ENCODE data around the gene CCDC38. TPM values are rescaled to one million over a fixed set of nuclear protein-coding genes. Genes with fewer than 3 reads are reported as not detected.

The CCDC38 gene
- total and polyA plus RNA-seq, 11 donors: 0.03 to 0.20 (median 0.08) TPM; not detected in 8

- peaks cover 0 to 28% (median 26%) of the 10 kb centered on the region in 9 donors for H3K36me3 ChIP-seq
- H3K27ac ChIP-seq: peak within 1 kb of the TSS in 11 of 12 donors; percentile 3 to 82 (median 58)
- H3K9me3 ChIP-seq: peaks cover 0 to 4% (median 0%) of the 10 kb centered on the region in 12 donors
- peaks cover 0 to 28% (median 16%) of the 10 kb centered on the region in 12 donors for H3K4me1 ChIP-seq
- H3K27me3 ChIP-seq: peaks cover 0 to 4% (median 0%) of the 10 kb centered on the region in 9 donors
- 0 to 1% (median 1%) methylated on average over 52 to 54 of the region's 54 CpGs for WGBS, 4 donors
- intact Hi-C loops (cut with DNase I): no loop called here
- TF ChIP-seq POLR2A (IDR thresholded peaks at IDR 0.05) (peak in 1 of 2 donors; percentile 53), CTCF (IDR thresholded peaks at IDR 0.05) (peak in 4 of 12 donors; percentile 9 to 31 (median 20))
- ATAC-seq (peak; percentile 99 to 100 (median 100)), DNase-seq (peak; percentile 93 to 96 (median 94))
- peak within 1 kb of the TSS; percentile 49 to 91 (median 82) for H3K4me3 ChIP-seq
Observed at GRCh38 chr12:95858451-95859343, 83.7 kb downstream of the CCDC38 start, which contains the start of gene SNRPF. Gene SNRPF (plus strand): TSS chr12:95858952. CDS start chr12:95859074, 122 bp downstream.

GRCh38 chr12:95857799-95858198 is 84.6 kb downstream of the CCDC38 start:
- H3K4me3 ChIP-seq: peak overlapping the region in 8 of 12 donors; percentile 58 to 91 (median 84)

GRCh38 chr12:95857156-95857555 is 85.3 kb downstream of the CCDC38 start:
- TF ChIP-seq POLR2A (IDR thresholded peaks at IDR 0.05) (no peak), CTCF (IDR thresholded peaks at IDR 0.05) (no peak)
- ATAC-seq (no peak), DNase-seq (no peak)
- Histone ChIP-seq H3K36me3 (peaks cover 0 to 13% (median 11%) of the 10 kb centered on the region in 9 donors), H3K4me3 (no peak overlapping the region), H3K27me3 (peaks cover 0 to 4% (median 0%) of the 10 kb centered on the region in 9 donors), H3K4me1 (peaks cover 0 to 28% (median 16%) of the 10 kb centered on the region in 12 donors), H3K27ac (no peak overlapping the region), H3K9me3 (peaks cover 0 to 3% (median 0%) of the 10 kb centered on the region in 12 donors)
- 94 to 97% (median 95%) methylated on average over 7 of the region's 7 CpGs for WGBS, 4 donors
- intact Hi-C loops (cut with DNase I): no loop called here

More at GRCh38 chr12:95857799-95858198, 84.6 kb downstream of the CCDC38 start:
- no peak for ATAC-seq
- Histone ChIP-seq H3K27me3 (peaks cover 0 to 4% (median 0%) of the 10 kb centered on the region in 9 donors), H3K27ac (no peak overlapping the region), H3K9me3 (peaks cover 0 to 4% (median 0%) of the 10 kb centered on the region in 12 donors), H3K4me1 (peaks cover 0 to 28% (median 16%) of the 10 kb centered on the region in 12 donors), H3K36me3 (peaks cover 0 to 20% (median 17%) of the 10 kb centered on the region in 9 donors)
- TF ChIP-seq POLR2A (IDR thresholded peaks at IDR 0.05): no peak
- no peak for TF ChIP-seq CTCF (IDR thresholded peaks at IDR 0.05)
- no peak for DNase-seq
- WGBS, 4 donors: 56 to 74% (median 69%) methylated on average over 18 of the region's 18 CpGs
- intact Hi-C loops (cut with DNase I): no loop called here

- intact Hi-C loops (cut with DNase I): no loop called here
- peaks cover 0 to 13% (median 0%) of the 10 kb centered on the region in 9 donors for H3K27me3 ChIP-seq
- no peak for TF ChIP-seq CTCF (IDR thresholded peaks at IDR 0.05)
- TF ChIP-seq POLR2A (IDR thresholded peaks at IDR 0.05): no peak
- no peak overlapping the region for H3K4me3 ChIP-seq
- no peaks in the 10 kb centered on the region for H3K9me3 ChIP-seq
- H3K36me3 ChIP-seq: no peaks in the 10 kb centered on the region
- H3K4me1 ChIP-seq: no peaks in the 10 kb centered on the region
- WGBS, 4 donors: 79 to 89% (median 88%) methylated on average over 4 of the region's 4 CpGs
- ATAC-seq (no peak), DNase-seq (no peak)
- H3K27ac ChIP-seq: no peak overlapping the region
Observed at GRCh38 chr12:95852133-95852532, 90.3 kb downstream of the CCDC38 start.

Measured in heart left ventricle (tissue), 16 donors.